ENCODE results near the gene CAMK2A. TPM values are rescaled to one million over a fixed set of nuclear protein-coding genes. Genes with fewer than 3 reads are reported as not detected.
A peak's percentile ranks its signal among the peaks of the same experiment; 100 is the strongest.
"Not testable (repeated sequence)": the region's sequence is repeated elsewhere in the genome, so short reads cannot be mapped to it uniquely, and the experiment has no call there.

CAMK2A gene
- total and polyA plus RNA-seq, 5 donors, result 8.0 to 18.4 (median 15.4) TPM

GRCh38 chr5:150241298-150242160, 48.0 kb downstream of the CAMK2A start:
- peak in 2 of 3 donors; percentile 32 to 42 for DNase-seq
- Histone ChIP-seq H3K9me3 (ENCODE audit: control insufficient read depth, low read length) (no peaks in the 10 kb centered on the region), H3K4me1 (ENCODE audit: control insufficient read depth, insufficient read depth, low read length) (peaks cover 3% of the 10 kb centered on the region), H3K27me3 (ENCODE audit: control insufficient read depth, insufficient read depth) (no peaks in the 10 kb centered on the region), H3K27ac (ENCODE audit: low read length) (no peak overlapping the region), H3K4me3 (ENCODE audit: low read length) (no peak overlapping the region)
- 47% methylated on average over 14 of the region's 14 CpGs for WGBS
- intact Hi-C loops (cut with DNase I), result no loop called here
- no peak for ATAC-seq

- WGBS, result 92% methylated on average over 7 of the region's 7 CpGs
- no peak for ATAC-seq
- intact Hi-C loops (cut with DNase I), result loop anchor here in 1 of 4 donors (10.0 kb wide), 1 partner anchor 185 kb away; no protein-coding TSS in a partner anchor
- Histone ChIP-seq H3K27ac (ENCODE audit: low read length) (no peak overlapping the region), H3K4me1 (ENCODE audit: control insufficient read depth, insufficient read depth, low read length) (no peaks in the 10 kb centered on the region), H3K9me3 (ENCODE audit: control insufficient read depth, low read length) (no peaks in the 10 kb centered on the region), H3K27me3 (ENCODE audit: control insufficient read depth, insufficient read depth) (no peaks in the 10 kb centered on the region), H3K4me3 (ENCODE audit: low read length) (no peak overlapping the region)
- DNase-seq, result peak in 2 of 3 donors; percentile 12 to 25
These were observed 49.8 kb downstream of the CAMK2A start for GRCh38 chr5:150239794-150240122.

GRCh38 chr5:150239099-150239793, 50.3 kb downstream of the CAMK2A start:
- WGBS, result 94% methylated on average over 21 of the region's 21 CpGs
- H3K4me1 ChIP-seq (ENCODE audit: control insufficient read depth, insufficient read depth, low read length), result no peaks in the 10 kb centered on the region
- H3K27ac ChIP-seq (ENCODE audit: low read length), result no peak overlapping the region
- H3K4me3 ChIP-seq (ENCODE audit: low read length), result no peak overlapping the region
- no peaks in the 10 kb centered on the region for H3K9me3 ChIP-seq (ENCODE audit: control insufficient read depth, low read length)
- no peaks in the 10 kb centered on the region for H3K27me3 ChIP-seq (ENCODE audit: control insufficient read depth, insufficient read depth)
- DNase-seq (peak in 2 of 3 donors; percentile 46 to 47), ATAC-seq (no peak)
- intact Hi-C loops (cut with DNase I), result loop anchor here in 1 of 4 donors (10.0 kb wide), 1 partner anchor 184 kb away; no protein-coding TSS in a partner anchor

- WGBS, result 91% methylated on average over 10 of the region's 10 CpGs
- no peak for ATAC-seq
- intact Hi-C loops (cut with DNase I), result loop anchor here in 1 of 4 donors (10.0 kb wide), 1 partner anchor 184 kb away; no protein-coding TSS in a partner anchor
- Histone ChIP-seq H3K4me1 (ENCODE audit: control insufficient read depth, insufficient read depth, low read length) (no peaks in the 10 kb centered on the region), H3K27ac (ENCODE audit: low read length) (no peak overlapping the region), H3K27me3 (ENCODE audit: control insufficient read depth, insufficient read depth) (no peaks in the 10 kb centered on the region), H3K4me3 (ENCODE audit: low read length) (no peak overlapping the region), H3K9me3 (ENCODE audit: control insufficient read depth, low read length) (no peaks in the 10 kb centered on the region)
- peak in 1 of 3 donors; percentile 7 for DNase-seq
These were observed 50.9 kb downstream of the CAMK2A start for GRCh38 chr5:150238646-150239045.

- WGBS, result 87% methylated on average over 15 of the region's 15 CpGs
- Histone ChIP-seq H3K27ac (ENCODE audit: low read length) (no peak overlapping the region), H3K27me3 (ENCODE audit: control insufficient read depth, insufficient read depth) (no peaks in the 10 kb centered on the region), H3K4me3 (ENCODE audit: low read length) (no peak overlapping the region), H3K4me1 (ENCODE audit: control insufficient read depth, insufficient read depth, low read length) (no peaks in the 10 kb centered on the region), H3K9me3 (ENCODE audit: control insufficient read depth, low read length) (no peaks in the 10 kb centered on the region)
- intact Hi-C loops (cut with DNase I), result loop anchor here in 1 of 4 donors (10.0 kb wide), 1 partner anchor 182 kb away; no protein-coding TSS in a partner anchor
- no peak for ATAC-seq
- DNase-seq, result peak in 1 of 3 donors; percentile 18
These were observed 52.4 kb downstream of the CAMK2A start for GRCh38 chr5:150236981-150237754.

GRCh38 chr5:150236313-150236712, 53.3 kb downstream of the CAMK2A start:
- no peaks in the 10 kb centered on the region for H3K4me1 ChIP-seq (ENCODE audit: control insufficient read depth, insufficient read depth, low read length)
- 76% methylated on average over 2 of the region's 2 CpGs for WGBS
- ATAC-seq, result no peak
- intact Hi-C loops (cut with DNase I), result loop anchor here in 1 of 4 donors (10.0 kb wide), 1 partner anchor 182 kb away; no protein-coding TSS in a partner anchor
- DNase-seq, result no peak
- H3K27ac ChIP-seq (ENCODE audit: low read length), result no peak overlapping the region
- no peaks in the 10 kb centered on the region for H3K9me3 ChIP-seq (ENCODE audit: control insufficient read depth, low read length)
- H3K27me3 ChIP-seq (ENCODE audit: control insufficient read depth, insufficient read depth), result no peaks in the 10 kb centered on the region
- H3K4me3 ChIP-seq (ENCODE audit: low read length), result no peak overlapping the region

GRCh38 chr5:150235500-150235854, 54.1 kb downstream of the CAMK2A start:
- intact Hi-C loops (cut with DNase I), result loop anchor here in 1 of 4 donors (10.0 kb wide), 1 partner anchor 181 kb away; no protein-coding TSS in a partner anchor
- Histone ChIP-seq H3K27ac (ENCODE audit: low read length) (no peak overlapping the region), H3K27me3 (ENCODE audit: control insufficient read depth, insufficient read depth) (no peaks in the 10 kb centered on the region), H3K4me3 (ENCODE audit: low read length) (no peak overlapping the region), H3K9me3 (ENCODE audit: control insufficient read depth, low read length) (no peaks in the 10 kb centered on the region), H3K4me1 (ENCODE audit: control insufficient read depth, insufficient read depth, low read length) (no peaks in the 10 kb centered on the region)
- 82% methylated on average over 5 of the region's 5 CpGs for WGBS
- ATAC-seq (no peak), DNase-seq (no peak)

GRCh38 chr5:150234576-150235499, 54.7 kb downstream of the CAMK2A start:
- intact Hi-C loops (cut with DNase I), result loop anchor here in 1 of 4 donors (10.0 kb wide), 1 partner anchor 180 kb away; no protein-coding TSS in a partner anchor
- Histone ChIP-seq H3K4me1 (ENCODE audit: control insufficient read depth, insufficient read depth, low read length) (no peaks in the 10 kb centered on the region), H3K27me3 (ENCODE audit: control insufficient read depth, insufficient read depth) (no peaks in the 10 kb centered on the region), H3K4me3 (ENCODE audit: low read length) (no peak overlapping the region), H3K9me3 (ENCODE audit: control insufficient read depth, low read length) (no peaks in the 10 kb centered on the region), H3K27ac (ENCODE audit: low read length) (no peak overlapping the region)
- WGBS, result 75% methylated on average over 5 of the region's 5 CpGs
- ATAC-seq (peak; percentile 53 to 58), DNase-seq (peak in 1 of 3 donors; percentile 55)

GRCh38 chr5:150233706-150234105, 55.9 kb downstream of the CAMK2A start:
- 97% methylated on average over 5 of the region's 5 CpGs for WGBS
- ATAC-seq; H3K27me3 ChIP-seq (ENCODE audit: control insufficient read depth, insufficient read depth); H3K9me3 ChIP-seq (ENCODE audit: control insufficient read depth, low read length); H3K4me3 ChIP-seq (ENCODE audit: low read length); H3K4me1 ChIP-seq (ENCODE audit: control insufficient read depth, insufficient read depth, low read length); H3K27ac ChIP-seq (ENCODE audit: low read length): not testable (repeated sequence)
- peak in 1 of 3 donors; percentile 6 for DNase-seq
- intact Hi-C loops (cut with DNase I), result loop anchor here in 1 of 4 donors (10.0 kb wide), 1 partner anchor 179 kb away; no protein-coding TSS in a partner anchor

GRCh38 chr5:150230842-150231241, 58.7 kb downstream of the CAMK2A start:
- WGBS, result 78% methylated on average over 7 of the region's 7 CpGs
- intact Hi-C loops (cut with DNase I), result loop anchor here in 1 of 4 donors (10.0 kb wide), 1 partner anchor 176 kb away; no protein-coding TSS in a partner anchor
- ATAC-seq, result no peak

More at GRCh38 chr5:150230842-150231241, 58.7 kb downstream of the CAMK2A start:
- no peak for DNase-seq
- Histone ChIP-seq H3K27me3 (ENCODE audit: control insufficient read depth, insufficient read depth) (no peaks in the 10 kb centered on the region), H3K4me3 (ENCODE audit: low read length) (no peak overlapping the region), H3K9me3 (ENCODE audit: control insufficient read depth, low read length) (no peaks in the 10 kb centered on the region), H3K4me1 (ENCODE audit: control insufficient read depth, insufficient read depth, low read length) (no peaks in the 10 kb centered on the region), H3K27ac (ENCODE audit: low read length) (no peak overlapping the region)

Data from right cardiac atrium (tissue), 5 donors.